HepG2 (cell line): ENCODE measurements around the gene GNA12. TPM values are rescaled to one million over a fixed set of nuclear protein-coding genes. Genes with fewer than 3 reads are reported as not detected.

Experiments used
- CBX2 ChIP-seq, 2 experiments: fragments of 200-600 bp in 1 of 2; sonication (generic); formaldehyde crosslinking in 1 of 2; IDR thresholded peaks; 2 replicates each; pipeline versions ENCODE4 v1.7.0 to v1.8.1; 2018 to 2022; ENCODE audit warnings: low read depth in 2 of 2, low read length in 1 of 2, mild to moderate bottlenecking in 1 of 2, missing genetic modification reagents in 1 of 2
- SRY ChIP-seq: sonication (generic); formaldehyde crosslinking; IDR thresholded peaks from 2 replicates; pipeline ENCODE4 v1.8.0; 2022; ENCODE audit warnings: mild to moderate bottlenecking, missing genetic modification reagents
- TAF1 ChIP-seq: sonication (generic); formaldehyde crosslinking; IDR thresholded peaks from 2 replicates; pipeline ENCODE4 v1.4.0; 2020; ENCODE audit warnings: missing genetic modification reagents
- ZC3H13 ChIP-seq: sonication (generic); formaldehyde crosslinking; IDR thresholded peaks from 2 replicates; pipeline ENCODE4 v1.8.1; 2023; ENCODE audit warnings: mild to moderate bottlenecking, missing genetic modification reagents, moderate library complexity
- ZNF30 ChIP-seq: sonication (generic); formaldehyde crosslinking; IDR thresholded peaks from 2 replicates; pipeline ENCODE4 v1.5.0; 2020; ENCODE audit warnings: mild to moderate bottlenecking, missing genetic modification reagents
- ZNF34 ChIP-seq: sonication (generic); formaldehyde crosslinking; IDR thresholded peaks from 2 replicates; pipeline ENCODE4 v1.4.0; 2020; ENCODE audit warnings: mild to moderate bottlenecking, missing genetic modification reagents, borderline replicate concordance
- ZNF546 ChIP-seq: sonication (generic); formaldehyde crosslinking; conservative IDR thresholded peaks from 2 replicates; pipeline ENCODE4 v1.8.1; 2023; ENCODE audit warnings: mild to moderate bottlenecking, missing genetic modification reagents
- ZNF567 ChIP-seq: sonication (generic); formaldehyde crosslinking; IDR thresholded peaks from 2 replicates; pipeline ENCODE4 v1.8.1; 2023; ENCODE audit warnings: mild to moderate bottlenecking, missing genetic modification reagents, borderline replicate concordance
- polyA plus RNA-seq, 8 experiments: library from polyadenylated mRNA; depleted of rRNA in 3 of 8; stranded (reverse) in 7 of 8; unstranded in 1 of 8; fragments of >200 nt; fragmentation: Illumina TruSeq in 4 of 8; extraction: Trizol in 4 of 8; gene quantifications; 2 replicates each; pipeline versions ENCODE4 v1.2.1 to v1.2.3, GENCODE V29; 2011 to 2016; ENCODE audit warnings: low read depth in 4 of 8, missing spikeins in 1 of 8, mixed read lengths in 1 of 8; ENCODE audit not compliant: insufficient read depth in 1 of 8
- total RNA-seq, 5 experiments: library from RNA; depleted of rRNA; stranded (reverse); fragments of >200 nt; fragmentation: Illumina TruSeq; extraction: Trizol; gene quantifications; 2 replicates each; pipeline ENCODE4 v1.2.3, GENCODE V29; 2016; ENCODE audit warnings: low read depth in 1 of 5
- TF ChIP-seq, protein P1 (sequence below): sonication (generic); formaldehyde crosslinking; IDR thresholded peaks from 2 replicates; pipeline ENCODE4 v1.5.0; 2020; ENCODE audit warnings: missing genetic modification reagents
- TF ChIP-seq, protein P2 (sequence below): fragments of 450-650 bp; IDR thresholded peaks from 2 replicates; pipeline ENCODE4 v1.6.1; 2016
- TF ChIP-seq, protein P3 (sequence below): sonication (generic); formaldehyde crosslinking; IDR thresholded peaks from 2 replicates; pipeline ENCODE4 v1.8.0; 2022; ENCODE audit warnings: mild to moderate bottlenecking, missing genetic modification reagents; ENCODE audit not compliant: insufficient replicate concordance
- TF ChIP-seq, protein P4 (sequence below), 2 experiments: sonication (generic) in 1 of 2; formaldehyde crosslinking in 1 of 2; IDR thresholded peaks; 2 replicates each; pipeline versions ENCODE4 v1.5.1 to v1.6.1; 2011 to 2020; ENCODE audit warnings: borderline replicate concordance in 1 of 2, low read depth in 1 of 2, low read length in 1 of 2, mild to moderate bottlenecking in 1 of 2, missing genetic modification reagents in 1 of 2, moderate library complexity in 1 of 2

GNA12 gene
- total and polyA plus RNA-seq, 2 of the 13 experiments (the other 11 are each of a cell fraction or from before 2014, with no cell fraction given): 16.2 to 50.9 TPM

DNA sequence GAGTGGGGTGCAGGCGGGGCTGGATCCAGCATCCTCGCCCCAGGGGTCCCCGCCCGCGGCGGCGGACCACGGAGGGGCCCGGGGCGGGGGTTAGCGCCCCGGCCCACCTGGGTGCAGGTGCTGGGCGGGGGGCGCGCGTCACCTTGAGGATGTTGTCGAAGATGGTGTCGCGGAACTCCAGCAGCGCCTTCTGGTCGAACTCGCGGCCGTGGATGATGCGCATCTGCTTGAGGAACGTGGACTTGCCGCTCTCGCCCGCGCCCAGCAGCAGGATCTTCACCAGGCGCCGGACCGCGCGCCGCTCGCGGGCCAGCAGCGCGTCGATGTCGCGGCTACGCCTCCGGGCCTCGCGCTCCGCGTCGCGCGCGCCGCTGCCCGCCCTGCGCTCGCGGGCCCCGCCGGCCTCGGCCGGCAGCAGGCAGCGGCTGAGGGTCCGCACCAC lies 376 bp downstream of the GNA12 start (continued):
- TF ChIP-seq TAF1 (CRISPR knock-in tag): no peak; the same call in 1 of the 2 replicates
- TF ChIP-seq, protein P1, sequence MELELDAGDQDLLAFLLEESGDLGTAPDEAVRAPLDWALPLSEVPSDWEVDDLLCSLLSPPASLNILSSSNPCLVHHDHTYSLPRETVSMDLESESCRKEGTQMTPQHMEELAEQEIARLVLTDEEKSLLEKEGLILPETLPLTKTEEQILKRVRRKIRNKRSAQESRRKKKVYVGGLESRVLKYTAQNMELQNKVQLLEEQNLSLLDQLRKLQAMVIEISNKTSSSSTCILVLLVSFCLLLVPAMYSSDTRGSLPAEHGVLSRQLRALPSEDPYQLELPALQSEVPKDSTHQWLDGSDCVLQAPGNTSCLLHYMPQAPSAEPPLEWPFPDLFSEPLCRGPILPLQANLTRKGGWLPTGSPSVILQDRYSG (CRISPR knock-in tag): no peak
- no peak for TF ChIP-seq ZC3H13 (CRISPR knock-in tag)
- no peak for TF ChIP-seq ZNF567 (CRISPR knock-in tag)
- no peak for TF ChIP-seq SRY (CRISPR knock-in tag)
- TF ChIP-seq, protein P2, sequence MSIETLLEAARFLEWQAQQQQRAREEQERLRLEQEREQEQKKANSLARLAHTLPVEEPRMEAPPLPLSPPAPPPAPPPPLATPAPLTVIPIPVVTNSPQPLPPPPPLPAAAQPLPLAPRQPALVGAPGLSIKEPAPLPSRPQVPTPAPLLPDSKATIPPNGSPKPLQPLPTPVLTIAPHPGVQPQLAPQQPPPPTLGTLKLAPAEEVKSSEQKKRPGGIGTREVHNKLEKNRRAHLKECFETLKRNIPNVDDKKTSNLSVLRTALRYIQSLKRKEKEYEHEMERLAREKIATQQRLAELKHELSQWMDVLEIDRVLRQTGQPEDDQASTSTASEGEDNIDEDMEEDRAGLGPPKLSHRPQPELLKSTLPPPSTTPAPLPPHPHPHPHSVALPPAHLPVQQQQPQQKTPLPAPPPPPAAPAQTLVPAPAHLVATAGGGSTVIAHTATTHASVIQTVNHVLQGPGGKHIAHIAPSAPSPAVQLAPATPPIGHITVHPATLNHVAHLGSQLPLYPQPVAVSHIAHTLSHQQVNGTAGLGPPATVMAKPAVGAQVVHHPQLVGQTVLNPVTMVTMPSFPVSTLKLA: no peak
- TF ChIP-seq ZNF546 (CRISPR knock-in tag): no peak
- TF ChIP-seq, protein P3, sequence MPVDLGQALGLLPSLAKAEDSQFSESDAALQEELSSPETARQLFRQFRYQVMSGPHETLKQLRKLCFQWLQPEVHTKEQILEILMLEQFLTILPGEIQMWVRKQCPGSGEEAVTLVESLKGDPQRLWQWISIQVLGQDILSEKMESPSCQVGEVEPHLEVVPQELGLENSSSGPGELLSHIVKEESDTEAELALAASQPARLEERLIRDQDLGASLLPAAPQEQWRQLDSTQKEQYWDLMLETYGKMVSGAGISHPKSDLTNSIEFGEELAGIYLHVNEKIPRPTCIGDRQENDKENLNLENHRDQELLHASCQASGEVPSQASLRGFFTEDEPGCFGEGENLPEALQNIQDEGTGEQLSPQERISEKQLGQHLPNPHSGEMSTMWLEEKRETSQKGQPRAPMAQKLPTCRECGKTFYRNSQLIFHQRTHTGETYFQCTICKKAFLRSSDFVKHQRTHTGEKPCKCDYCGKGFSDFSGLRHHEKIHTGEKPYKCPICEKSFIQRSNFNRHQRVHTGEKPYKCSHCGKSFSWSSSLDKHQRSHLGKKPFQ (CRISPR knock-in tag): peak; percentile 44
- TF ChIP-seq, protein P4, sequence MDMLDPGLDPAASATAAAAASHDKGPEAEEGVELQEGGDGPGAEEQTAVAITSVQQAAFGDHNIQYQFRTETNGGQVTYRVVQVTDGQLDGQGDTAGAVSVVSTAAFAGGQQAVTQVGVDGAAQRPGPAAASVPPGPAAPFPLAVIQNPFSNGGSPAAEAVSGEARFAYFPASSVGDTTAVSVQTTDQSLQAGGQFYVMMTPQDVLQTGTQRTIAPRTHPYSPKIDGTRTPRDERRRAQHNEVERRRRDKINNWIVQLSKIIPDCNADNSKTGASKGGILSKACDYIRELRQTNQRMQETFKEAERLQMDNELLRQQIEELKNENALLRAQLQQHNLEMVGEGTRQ (IDR thresholded peaks at IDR 0.05; ENCODE audit: low read depth, low read length): no peak
- TF ChIP-seq, protein P4 (CRISPR knock-in tag; IDR thresholded peaks at IDR 0.05; ENCODE audit: borderline replicate concordance): no peak
- TF ChIP-seq ZNF30 (CRISPR knock-in tag): no peak
- TF ChIP-seq ZNF34: no peak
- TF ChIP-seq CBX2 (IDR thresholded peaks at IDR 0.05; ENCODE audit: low read depth, low read length): no peak
- TF ChIP-seq CBX2 (CRISPR knock-in tag; IDR thresholded peaks at IDR 0.05; ENCODE audit: low read depth): no peak
